ENCODE measurements around the gene COA6. TPM values are rescaled to one million over a fixed set of nuclear protein-coding genes. Genes with fewer than 3 reads are reported as not detected.

The COA6 gene
- total and polyA plus RNA-seq, 2 of the 8 experiments (the other 6 are each of a cell fraction or from before 2014, with no cell fraction given): 22.9 to 44.9 TPM

DNA sequence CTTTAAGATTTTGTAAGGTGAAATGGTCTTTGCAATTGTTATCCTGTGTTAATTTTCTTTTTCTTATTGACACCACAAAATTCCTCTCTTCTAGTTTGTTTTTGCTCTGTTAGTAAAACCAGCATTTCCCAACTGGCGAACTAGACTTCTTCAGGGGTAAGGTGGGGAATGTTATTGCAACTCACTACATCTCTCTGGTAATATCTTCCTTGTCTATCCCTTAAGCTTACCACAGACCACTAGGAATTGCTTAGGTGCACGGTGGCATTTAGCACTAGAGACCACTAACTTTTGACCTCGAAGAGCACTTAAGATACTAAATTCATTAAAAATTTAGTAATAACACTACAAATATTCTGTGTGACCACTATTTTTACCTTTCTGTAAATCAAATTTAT, 4.2 kb upstream of the COA6 start (continued):
- TF ChIP-seq RFX5 (IDR thresholded peaks at IDR 0.05; ENCODE audit: borderline replicate concordance, low read depth, low read length) (no peak), TAF7 (optimal IDR thresholded peaks at IDR 0.05; ENCODE audit: borderline replicate concordance, low read depth, low read length) (no peak), ASH2L (IDR thresholded peaks at IDR 0.05; ENCODE audit: low read length) (no peak), MAFK (IDR thresholded peaks at IDR 0.05; ENCODE audit: low read depth, low read length) (no peak), SIRT6 (IDR thresholded peaks at IDR 0.05; ENCODE audit: low read length) (no peak), RAD21 (IDR thresholded peaks at IDR 0.05 in 1 of 2, conservative IDR thresholded peaks at IDR 0.05 in 1 of 2; ENCODE audit: low read depth in 2 of 2, low read length in 2 of 2) (no peak)
- TF ChIP-seq, protein P1, sequence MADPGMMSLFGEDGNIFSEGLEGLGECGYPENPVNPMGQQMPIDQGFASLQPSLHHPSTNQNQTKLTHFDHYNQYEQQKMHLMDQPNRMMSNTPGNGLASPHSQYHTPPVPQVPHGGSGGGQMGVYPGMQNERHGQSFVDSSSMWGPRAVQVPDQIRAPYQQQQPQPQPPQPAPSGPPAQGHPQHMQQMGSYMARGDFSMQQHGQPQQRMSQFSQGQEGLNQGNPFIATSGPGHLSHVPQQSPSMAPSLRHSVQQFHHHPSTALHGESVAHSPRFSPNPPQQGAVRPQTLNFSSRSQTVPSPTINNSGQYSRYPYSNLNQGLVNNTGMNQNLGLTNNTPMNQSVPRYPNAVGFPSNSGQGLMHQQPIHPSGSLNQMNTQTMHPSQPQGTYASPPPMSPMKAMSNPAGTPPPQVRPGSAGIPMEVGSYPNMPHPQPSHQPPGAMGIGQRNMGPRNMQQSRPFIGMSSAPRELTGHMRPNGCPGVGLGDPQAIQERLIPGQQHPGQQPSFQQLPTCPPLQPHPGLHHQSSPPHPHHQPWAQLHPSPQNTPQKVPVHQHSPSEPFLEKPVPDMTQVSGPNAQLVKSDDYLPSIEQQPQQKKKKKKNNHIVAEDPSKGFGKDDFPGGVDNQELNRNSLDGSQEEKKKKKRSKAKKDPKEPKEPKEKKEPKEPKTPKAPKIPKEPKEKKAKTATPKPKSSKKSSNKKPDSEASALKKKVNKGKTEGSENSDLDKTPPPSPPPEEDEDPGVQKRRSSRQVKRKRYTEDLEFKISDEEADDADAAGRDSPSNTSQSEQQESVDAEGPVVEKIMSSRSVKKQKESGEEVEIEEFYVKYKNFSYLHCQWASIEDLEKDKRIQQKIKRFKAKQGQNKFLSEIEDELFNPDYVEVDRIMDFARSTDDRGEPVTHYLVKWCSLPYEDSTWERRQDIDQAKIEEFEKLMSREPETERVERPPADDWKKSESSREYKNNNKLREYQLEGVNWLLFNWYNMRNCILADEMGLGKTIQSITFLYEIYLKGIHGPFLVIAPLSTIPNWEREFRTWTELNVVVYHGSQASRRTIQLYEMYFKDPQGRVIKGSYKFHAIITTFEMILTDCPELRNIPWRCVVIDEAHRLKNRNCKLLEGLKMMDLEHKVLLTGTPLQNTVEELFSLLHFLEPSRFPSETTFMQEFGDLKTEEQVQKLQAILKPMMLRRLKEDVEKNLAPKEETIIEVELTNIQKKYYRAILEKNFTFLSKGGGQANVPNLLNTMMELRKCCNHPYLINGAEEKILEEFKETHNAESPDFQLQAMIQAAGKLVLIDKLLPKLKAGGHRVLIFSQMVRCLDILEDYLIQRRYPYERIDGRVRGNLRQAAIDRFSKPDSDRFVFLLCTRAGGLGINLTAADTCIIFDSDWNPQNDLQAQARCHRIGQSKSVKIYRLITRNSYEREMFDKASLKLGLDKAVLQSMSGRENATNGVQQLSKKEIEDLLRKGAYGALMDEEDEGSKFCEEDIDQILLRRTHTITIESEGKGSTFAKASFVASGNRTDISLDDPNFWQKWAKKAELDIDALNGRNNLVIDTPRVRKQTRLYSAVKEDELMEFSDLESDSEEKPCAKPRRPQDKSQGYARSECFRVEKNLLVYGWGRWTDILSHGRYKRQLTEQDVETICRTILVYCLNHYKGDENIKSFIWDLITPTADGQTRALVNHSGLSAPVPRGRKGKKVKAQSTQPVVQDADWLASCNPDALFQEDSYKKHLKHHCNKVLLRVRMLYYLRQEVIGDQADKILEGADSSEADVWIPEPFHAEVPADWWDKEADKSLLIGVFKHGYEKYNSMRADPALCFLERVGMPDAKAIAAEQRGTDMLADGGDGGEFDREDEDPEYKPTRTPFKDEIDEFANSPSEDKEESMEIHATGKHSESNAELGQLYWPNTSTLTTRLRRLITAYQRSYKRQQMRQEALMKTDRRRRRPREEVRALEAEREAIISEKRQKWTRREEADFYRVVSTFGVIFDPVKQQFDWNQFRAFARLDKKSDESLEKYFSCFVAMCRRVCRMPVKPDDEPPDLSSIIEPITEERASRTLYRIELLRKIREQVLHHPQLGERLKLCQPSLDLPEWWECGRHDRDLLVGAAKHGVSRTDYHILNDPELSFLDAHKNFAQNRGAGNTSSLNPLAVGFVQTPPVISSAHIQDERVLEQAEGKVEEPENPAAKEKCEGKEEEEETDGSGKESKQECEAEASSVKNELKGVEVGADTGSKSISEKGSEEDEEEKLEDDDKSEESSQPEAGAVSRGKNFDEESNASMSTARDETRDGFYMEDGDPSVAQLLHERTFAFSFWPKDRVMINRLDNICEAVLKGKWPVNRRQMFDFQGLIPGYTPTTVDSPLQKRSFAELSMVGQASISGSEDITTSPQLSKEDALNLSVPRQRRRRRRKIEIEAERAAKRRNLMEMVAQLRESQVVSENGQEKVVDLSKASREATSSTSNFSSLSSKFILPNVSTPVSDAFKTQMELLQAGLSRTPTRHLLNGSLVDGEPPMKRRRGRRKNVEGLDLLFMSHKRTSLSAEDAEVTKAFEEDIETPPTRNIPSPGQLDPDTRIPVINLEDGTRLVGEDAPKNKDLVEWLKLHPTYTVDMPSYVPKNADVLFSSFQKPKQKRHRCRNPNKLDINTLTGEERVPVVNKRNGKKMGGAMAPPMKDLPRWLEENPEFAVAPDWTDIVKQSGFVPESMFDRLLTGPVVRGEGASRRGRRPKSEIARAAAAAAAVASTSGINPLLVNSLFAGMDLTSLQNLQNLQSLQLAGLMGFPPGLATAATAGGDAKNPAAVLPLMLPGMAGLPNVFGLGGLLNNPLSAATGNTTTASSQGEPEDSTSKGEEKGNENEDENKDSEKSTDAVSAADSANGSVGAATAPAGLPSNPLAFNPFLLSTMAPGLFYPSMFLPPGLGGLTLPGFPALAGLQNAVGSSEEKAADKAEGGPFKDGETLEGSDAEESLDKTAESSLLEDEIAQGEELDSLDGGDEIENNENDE (IDR thresholded peaks at IDR 0.05; ENCODE audit: insufficient replicate concordance, low read length): no peak

All from H1 (cell line).